ENCODE results near the gene VPS16.

VPS16 gene

DNA sequence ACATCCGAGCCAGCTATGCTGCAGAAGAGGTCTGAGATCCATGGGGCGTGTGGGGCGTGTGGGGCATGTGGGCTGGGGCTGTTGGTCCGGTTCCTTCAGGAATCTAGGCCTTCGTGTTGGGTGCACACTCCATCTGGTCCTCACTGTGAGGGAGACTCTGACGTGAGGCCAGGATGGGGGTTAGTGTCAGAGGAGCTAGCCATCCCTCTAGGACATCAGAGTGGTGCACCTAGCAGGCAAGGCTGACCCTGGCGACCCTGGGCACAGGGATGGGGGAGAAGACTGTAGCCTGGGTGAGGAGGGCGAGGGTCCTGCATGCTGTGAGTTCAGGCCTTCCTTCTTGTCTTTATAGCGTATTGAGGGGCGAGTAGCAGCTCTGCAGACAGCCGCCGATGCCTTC is 24.1 kb downstream of the VPS16 start:
- no peak for TF ChIP-seq CTCF (conservative IDR thresholded peaks at IDR 0.05; ENCODE audit: low read length)
- no peak for DNase-seq (ENCODE audit: low read depth)
- H3K4me3 ChIP-seq (ENCODE audit: low read length), result no peak overlapping the region

DNA sequence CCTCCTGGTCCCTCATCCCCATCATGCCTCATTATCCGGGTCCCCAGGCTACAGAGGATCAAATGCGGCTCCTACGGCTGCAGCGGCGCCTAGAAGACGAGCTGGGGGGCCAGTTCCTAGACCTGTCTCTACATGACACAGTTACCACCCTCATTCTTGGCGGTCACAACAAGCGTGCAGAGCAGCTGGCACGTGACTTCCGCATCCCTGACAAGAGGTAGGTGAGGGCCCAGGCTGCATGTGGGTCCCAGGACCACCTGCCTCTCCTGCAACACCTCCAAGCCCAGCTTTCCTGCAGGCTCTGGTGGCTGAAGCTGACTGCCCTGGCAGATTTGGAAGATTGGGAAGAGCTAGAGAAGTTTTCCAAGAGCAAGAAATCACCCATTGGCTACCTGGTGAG is 24.6 kb downstream of the VPS16 start:
- TF ChIP-seq CTCF (conservative IDR thresholded peaks at IDR 0.05; ENCODE audit: low read length), result no peak
- DNase-seq (ENCODE audit: low read depth), result no peak
- no peak overlapping the region for H3K4me3 ChIP-seq (ENCODE audit: low read length)

DNA sequence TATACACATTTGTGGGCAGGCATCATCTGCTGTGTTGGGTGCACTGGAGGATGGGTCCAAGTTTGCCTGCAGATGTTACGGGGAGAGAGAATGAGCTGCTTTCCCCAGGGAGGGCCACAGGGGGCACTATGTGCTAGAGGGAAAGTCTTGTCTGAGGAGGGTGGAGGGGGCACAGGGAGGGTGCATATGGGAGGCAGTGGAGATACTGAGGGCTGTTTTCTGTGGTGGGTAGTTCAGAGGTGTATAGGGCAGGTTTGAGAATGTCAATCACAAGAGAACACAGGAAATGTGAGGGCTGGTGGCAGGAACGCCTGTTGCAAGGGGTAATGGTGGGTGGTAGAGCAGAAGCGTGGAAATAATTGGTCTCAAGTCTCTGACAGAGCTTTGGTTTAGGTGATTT is 25.1 kb downstream of the VPS16 start:
- no peak overlapping the region for H3K4me3 ChIP-seq (ENCODE audit: low read length)
- no peak for DNase-seq (ENCODE audit: low read depth)
- no peak for TF ChIP-seq CTCF (conservative IDR thresholded peaks at IDR 0.05; ENCODE audit: low read length)

GRCh38 chr20:2866236-2866635 is 25.7 kb downstream of the VPS16 start:
- no peak for DNase-seq (ENCODE audit: low read depth)
- H3K4me3 ChIP-seq (ENCODE audit: low read length), result no peak overlapping the region
- TF ChIP-seq CTCF (conservative IDR thresholded peaks at IDR 0.05; ENCODE audit: low read length), result no peak

- no peak overlapping the region for H3K4me3 ChIP-seq (ENCODE audit: low read length)
- no peak for TF ChIP-seq CTCF (conservative IDR thresholded peaks at IDR 0.05; ENCODE audit: low read length)
- DNase-seq (ENCODE audit: low read depth), result no peak
Observed at GRCh38 chr20:2867081-2867864, 26.7 kb downstream of the VPS16 start.

DNA sequence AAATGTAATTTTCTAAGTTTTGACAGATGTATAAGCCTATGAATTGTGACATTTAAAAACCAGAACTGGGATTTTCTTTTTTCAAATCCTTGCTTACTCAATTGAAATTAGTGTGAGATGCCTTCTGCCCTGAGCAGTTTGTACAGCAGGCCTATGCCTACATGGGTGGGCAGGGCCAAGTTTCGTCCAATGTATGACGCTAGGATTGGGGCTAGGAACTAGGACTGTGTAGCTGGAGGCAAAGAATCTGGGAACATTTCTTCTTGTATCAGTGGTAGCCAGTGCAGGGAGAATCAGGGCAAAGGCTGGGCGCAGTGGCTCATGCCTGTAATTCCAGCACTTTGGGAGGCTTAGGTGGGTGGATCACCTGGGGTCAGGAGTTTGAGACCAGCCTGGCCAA is 28.8 kb downstream of the VPS16 start:
- DNase-seq (ENCODE audit: low read depth), result no peak
- H3K4me3 ChIP-seq (ENCODE audit: low read length), result no peak overlapping the region
- TF ChIP-seq CTCF (conservative IDR thresholded peaks at IDR 0.05; ENCODE audit: low read length), result no peak

DNA sequence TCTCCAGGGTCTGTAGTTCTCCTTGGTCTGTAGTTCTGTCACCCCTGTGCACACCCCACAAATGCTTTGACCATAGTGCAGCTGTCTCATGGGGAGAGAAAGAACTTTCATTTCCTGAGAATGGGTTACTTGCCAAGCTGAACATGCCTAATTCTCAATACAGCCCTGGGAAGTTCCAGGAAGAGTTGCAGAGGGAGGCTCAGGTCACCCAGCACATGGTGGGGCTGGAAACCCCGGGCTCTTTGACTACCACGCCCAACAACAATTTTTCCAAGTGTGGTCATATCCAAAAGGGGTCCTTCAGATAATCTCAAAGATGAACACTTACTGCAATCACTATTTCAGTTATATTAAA is 30.5 kb downstream of the VPS16 start:
- H3K4me3 ChIP-seq (ENCODE audit: low read length), result no peak overlapping the region
- TF ChIP-seq CTCF (conservative IDR thresholded peaks at IDR 0.05; ENCODE audit: low read length), result no peak
- DNase-seq (ENCODE audit: low read depth), result peak; percentile 32
